Measurements from ENCODE around the gene ANTXR2.
"Not testable (repeated sequence)": the region's sequence is repeated elsewhere in the genome, so short reads cannot be mapped to it uniquely, and the experiment has no call there.

The ANTXR2 gene

GRCh38 chr4:80015407-80016189, 57.4 kb downstream of the ANTXR2 start:
- DNase-seq: no peak

GRCh38 chr4:80014531-80014930, 58.5 kb downstream of the ANTXR2 start:
- DNase-seq: no peak

GRCh38 chr4:80012291-80012690, 60.7 kb downstream of the ANTXR2 start:
- DNase-seq: no peak

GRCh38 chr4:80011636-80012236, 61.3 kb downstream of the ANTXR2 start:
- DNase-seq: no peak

GRCh38 chr4:80010316-80010715, 62.7 kb downstream of the ANTXR2 start:
- DNase-seq: no peak

- no peak for DNase-seq
These were observed 63.2 kb downstream of the ANTXR2 start for GRCh38 chr4:80009806-80010205.

- no peak for DNase-seq
These were observed 64.1 kb downstream of the ANTXR2 start for GRCh38 chr4:80008971-80009370.

- no peak for DNase-seq
These were observed 64.7 kb downstream of the ANTXR2 start for GRCh38 chr4:80008351-80008750.

- no peak for DNase-seq
These were observed 65.3 kb downstream of the ANTXR2 start for GRCh38 chr4:80007745-80008149.

- no peak for DNase-seq
These were observed 65.9 kb downstream of the ANTXR2 start for GRCh38 chr4:80006935-80007744.

GRCh38 chr4:80005863-80006262, 67.2 kb downstream of the ANTXR2 start:
- no peak for DNase-seq

- no peak for DNase-seq
These were observed 68.7 kb downstream of the ANTXR2 start for GRCh38 chr4:80004319-80004718.

GRCh38 chr4:80002559-80002958, 70.5 kb downstream of the ANTXR2 start:
- not testable (repeated sequence) for DNase-seq

GRCh38 chr4:79999048-79999447, 74.0 kb downstream of the ANTXR2 start:
- not testable (repeated sequence) for DNase-seq

- no peak for DNase-seq
These were observed 74.8 kb downstream of the ANTXR2 start for GRCh38 chr4:79998201-79998600.

GRCh38 chr4:79996851-79997250, 76.2 kb downstream of the ANTXR2 start:
- no peak for DNase-seq

- no peak for DNase-seq
These were observed 79.6 kb downstream of the ANTXR2 start for GRCh38 chr4:79993476-79993875.

GRCh38 chr4:79991601-79992000, 81.4 kb downstream of the ANTXR2 start:
- DNase-seq: no peak

GRCh38 chr4:79991100-79991499, 81.9 kb downstream of the ANTXR2 start:
- not testable (repeated sequence) for DNase-seq

GRCh38 chr4:79987401-79987800, 85.6 kb downstream of the ANTXR2 start:
- DNase-seq: no peak

GRCh38 chr4:79983431-79983830, 89.6 kb downstream of the ANTXR2 start:
- DNase-seq: no peak

- no peak for DNase-seq
These were observed 90.3 kb downstream of the ANTXR2 start for GRCh38 chr4:79982601-79983322.

GRCh38 chr4:79980448-79980847, 92.6 kb downstream of the ANTXR2 start:
- DNase-seq: no peak

Data from stimulated activated CD4-positive, alpha-beta T cell treated with anti-CD3 and anti-CD28 coated beads, Interleukin-15, amount 100 ng/mL, for 24 hours (primary cell).